SU-DHL-6 (cell line): ENCODE measurements around the gene CYB561.

Source experiments
- H2AFZ ChIP-seq: fragments of 200-600 bp; sonication (generic); 2 replicates; pipeline ENCODE4 v1.6.1; 2014; ENCODE audit warnings: low read depth, mild to moderate bottlenecking, moderate library complexity, mixed read lengths, antibody characterized with exemption, low read length; ENCODE audit not compliant: severe bottlenecking
- H3F3A ChIP-seq: fragments of 200-600 bp; shearing (Covaris generic); 2 replicates; pipeline ENCODE4 v1.6.0; 2016; ENCODE audit warnings: antibody characterized with exemption, mild to moderate bottlenecking; ENCODE audit not compliant: insufficient read depth
- H3K27ac ChIP-seq: fragments of 200-600 bp; sonication (generic); 2 replicates; pipeline ENCODE4 v1.5.1; 2016; ENCODE audit warnings: low read depth, mild to moderate bottlenecking, low read length, moderate library complexity, mixed read lengths
- H3K27me3 ChIP-seq: fragments of 200-600 bp; sonication (generic), shearing (Covaris generic); 2 replicates; pipeline ENCODE4 v1.6.0; 2014; ENCODE audit warnings: mild to moderate bottlenecking, low read length
- H3K36me3 ChIP-seq: fragments of 200-600 bp; sonication (generic); 2 replicates; pipeline ENCODE4 v1.6.1; 2014; ENCODE audit warnings: mild to moderate bottlenecking, low read length, mixed read lengths
- H3K4me2 ChIP-seq: fragments of 300-600, 200-600 bp; shearing (Covaris generic), sonication (generic); 2 replicates; pipeline ENCODE4 v1.6.0; 2014; ENCODE audit warnings: low read length, low read depth, mild to moderate bottlenecking; ENCODE audit not compliant: poor library complexity, severe bottlenecking
- H3K4me3 ChIP-seq: fragments of 200-600 bp; sonication (generic); 2 replicates; pipeline ENCODE4 v1.5.1; 2014; ENCODE audit warnings: antibody characterized with exemption, low read length, mild to moderate bottlenecking, mixed read lengths; ENCODE audit not compliant: insufficient read depth, poor library complexity, severe bottlenecking
- H3K79me2 ChIP-seq: fragments of 200-600 bp; sonication (generic); 2 replicates; pipeline ENCODE4 v1.6.1; 2014; ENCODE audit warnings: mild to moderate bottlenecking, low read length, moderate library complexity; ENCODE audit not compliant: insufficient read depth
- H3K9ac ChIP-seq: fragments of 200-600 bp; sonication (generic); 2 replicates; pipeline ENCODE4 v1.7.0; 2014; ENCODE audit warnings: mild to moderate bottlenecking, low read length
- H3K9me2 ChIP-seq: fragments of 200-600 bp; sonication (generic); replicated peaks from 2 replicates; pipeline ENCODE4 v1.6.1; 2014; ENCODE audit warnings: low read length; ENCODE audit not compliant: insufficient read depth
- H3K9me3 ChIP-seq: fragments of 200-600 bp; sonication (generic); 2 replicates; pipeline ENCODE4 v1.6.1; 2014; ENCODE audit warnings: low read length, mixed read lengths; ENCODE audit not compliant: insufficient read depth
- H4K20me1 ChIP-seq: fragments of 200-600 bp; sonication (generic); 2 replicates; pipeline ENCODE4 v1.6.1; 2014; ENCODE audit warnings: low read depth, mild to moderate bottlenecking, antibody characterized with exemption, low read length, moderate library complexity, mixed read lengths
- CTCF ChIP-seq: fragments of 200-600 bp; sonication (generic); IDR thresholded peaks from one replicate; pipeline ENCODE4 v1.5.1; 2017; ENCODE audit warnings: antibody characterized with exemption, mild to moderate bottlenecking, low read length, moderate library complexity; ENCODE audit not compliant: insufficient read depth, poor library complexity, severe bottlenecking
- EZH2phosphoT487 ChIP-seq: fragments of 200-600 bp; sonication (generic), shearing (Covaris generic); conservative IDR thresholded peaks from 2 replicates; pipeline ENCODE4 v1.6.1; 2018; ENCODE audit warnings: mild to moderate bottlenecking, antibody characterized with exemption, low read length, moderate library complexity, mixed read lengths

CYB561 gene

GRCh38 chr17:63441654-63442053 is 4.5 kb downstream of the CYB561 start:
- Histone ChIP-seq H3K79me2 (no peaks in the 10 kb centered on the region), H3K4me2 (no peak overlapping the region), H3F3A (no peaks in the 10 kb centered on the region), H3K27ac (no peak overlapping the region), H3K27me3 (no peaks in the 10 kb centered on the region), H2AFZ (no peak overlapping the region), H4K20me1 (no peaks in the 10 kb centered on the region), H3K9me3 (no peaks in the 10 kb centered on the region), H3K36me3 (no peaks in the 10 kb centered on the region), H3K9me2 (no peaks in the 10 kb centered on the region), H3K9ac (no peak overlapping the region), H3K4me3 (no peak overlapping the region)
- TF ChIP-seq CTCF (no peak), EZH2phosphoT487 (no peak)

GRCh38 chr17:63440770-63441335 is 5.3 kb downstream of the CYB561 start:
- no peak overlapping the region for H3K4me2 ChIP-seq
- no peaks in the 10 kb centered on the region for H3K9me3 ChIP-seq
- H3K27me3 ChIP-seq: no peaks in the 10 kb centered on the region
- H3K9me2 ChIP-seq: no peaks in the 10 kb centered on the region
- H3F3A ChIP-seq: no peaks in the 10 kb centered on the region
- no peaks in the 10 kb centered on the region for H4K20me1 ChIP-seq
- TF ChIP-seq CTCF: no peak
- no peak overlapping the region for H3K9ac ChIP-seq
- no peak overlapping the region for H3K4me3 ChIP-seq
- H3K79me2 ChIP-seq: no peaks in the 10 kb centered on the region
- no peaks in the 10 kb centered on the region for H3K36me3 ChIP-seq
- H2AFZ ChIP-seq: no peak overlapping the region
- no peak overlapping the region for H3K27ac ChIP-seq

- no peak overlapping the region for H2AFZ ChIP-seq
- TF ChIP-seq EZH2phosphoT487: no peak
- no peak for TF ChIP-seq CTCF
- H4K20me1 ChIP-seq: no peaks in the 10 kb centered on the region
- H3K79me2 ChIP-seq: no peaks in the 10 kb centered on the region
- H3K9me3 ChIP-seq: no peaks in the 10 kb centered on the region
- no peak overlapping the region for H3K9ac ChIP-seq
- no peak overlapping the region for H3K27ac ChIP-seq
- no peaks in the 10 kb centered on the region for H3K9me2 ChIP-seq
- H3K36me3 ChIP-seq: no peaks in the 10 kb centered on the region
- H3K27me3 ChIP-seq: no peaks in the 10 kb centered on the region
- H3K4me3 ChIP-seq: no peak overlapping the region
- H3K4me2 ChIP-seq: no peak overlapping the region
- H3F3A ChIP-seq: no peaks in the 10 kb centered on the region
Observed at GRCh38 chr17:63440127-63440769, 5.9 kb downstream of the CYB561 start.
